Glomerular visceral epithelial cell (primary cell): ENCODE data around the gene TOE1.

ENCODE experiments used
- DNase-seq: peaks from one replicate; pipeline ENCODE4 v3.0.0-alpha.2; 2016; ENCODE audit errors: extremely low spot score

TOE1 gene

GRCh38 chr1:45326627-45327623 lies 13.0 kb upstream of the TOE1 start, which contains the start of gene HPDL:
Gene HPDL, plus strand, starts transcription at chr1:45326895. Its CDS starts 254 bp downstream, at chr1:45327149.
- DNase-seq, result no peak

GRCh38 chr1:45327644-45328515 lies 12.1 kb upstream of the TOE1 start:
- DNase-seq, result no peak

GRCh38 chr1:45328680-45329079 lies 11.3 kb upstream of the TOE1 start:
- DNase-seq, result no peak

DNA sequence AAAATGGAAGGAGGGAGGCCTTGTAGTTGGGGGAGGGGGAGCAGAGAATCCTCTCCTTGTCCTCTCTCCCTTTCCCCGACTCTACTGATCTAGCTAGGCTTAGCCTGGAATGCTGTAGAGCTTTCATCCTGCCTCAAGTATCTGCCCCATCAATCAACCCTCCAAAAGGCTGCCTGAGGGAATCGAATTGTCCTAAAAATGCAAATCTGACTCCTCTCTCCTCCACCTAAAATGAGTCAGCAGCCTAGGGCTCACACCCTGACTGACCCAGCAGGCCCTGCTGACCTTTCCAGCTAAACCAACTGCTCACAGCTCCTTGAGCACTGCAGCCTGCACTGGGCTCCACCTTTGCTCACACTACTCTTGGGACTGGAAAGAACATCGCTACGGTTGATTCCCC lies 10.5 kb upstream of the TOE1 start:
- DNase-seq, result no peak

DNA sequence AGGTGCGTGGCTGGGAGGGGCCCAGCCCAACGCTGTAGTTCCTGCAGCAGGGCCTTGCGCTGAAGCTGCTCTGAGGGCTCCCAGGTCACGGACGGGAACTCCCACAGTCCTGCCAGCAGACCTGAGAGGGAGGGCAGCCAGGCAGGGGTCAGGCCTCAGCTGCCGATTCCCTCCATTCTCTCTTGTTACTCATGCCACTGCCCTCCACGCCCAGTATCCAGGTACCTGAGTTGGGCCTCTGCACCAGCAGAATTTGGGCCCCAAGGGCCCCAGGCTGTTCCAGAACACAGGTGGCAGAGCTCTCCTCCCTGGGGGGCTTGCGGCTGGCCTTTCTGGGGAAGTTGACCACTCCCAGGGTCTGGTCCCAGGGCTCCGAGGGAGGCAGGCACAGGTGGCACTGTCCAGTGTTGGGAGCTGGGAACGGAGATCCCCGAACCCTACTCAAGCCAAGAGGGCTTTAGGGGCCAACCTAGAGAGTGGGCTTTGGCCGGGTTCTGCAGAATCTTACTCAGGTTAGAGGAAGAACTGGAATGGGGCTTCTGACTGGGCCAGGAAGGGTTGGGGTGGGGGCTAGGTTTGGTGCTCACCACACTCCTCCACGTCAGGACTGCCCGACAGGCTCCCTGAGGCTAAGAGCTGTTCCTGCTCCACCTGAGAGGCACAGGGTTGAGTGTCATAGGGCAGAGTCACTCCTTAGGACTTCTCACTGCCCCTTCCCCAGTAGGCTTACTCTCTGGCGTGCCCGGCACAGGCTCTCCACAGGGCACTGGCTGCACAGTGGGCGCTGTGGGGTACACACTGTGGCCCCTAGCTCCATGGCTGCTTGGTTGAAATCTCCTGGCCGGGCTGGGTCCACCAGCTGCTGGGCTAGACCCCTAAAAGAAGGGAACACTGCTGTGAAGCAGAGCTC lies 8.3 kb upstream of the TOE1 start:
- no peak for DNase-seq

GRCh38 chr1:45332346-45332720 lies 7.6 kb upstream of the TOE1 start:
- no peak for DNase-seq

DNA sequence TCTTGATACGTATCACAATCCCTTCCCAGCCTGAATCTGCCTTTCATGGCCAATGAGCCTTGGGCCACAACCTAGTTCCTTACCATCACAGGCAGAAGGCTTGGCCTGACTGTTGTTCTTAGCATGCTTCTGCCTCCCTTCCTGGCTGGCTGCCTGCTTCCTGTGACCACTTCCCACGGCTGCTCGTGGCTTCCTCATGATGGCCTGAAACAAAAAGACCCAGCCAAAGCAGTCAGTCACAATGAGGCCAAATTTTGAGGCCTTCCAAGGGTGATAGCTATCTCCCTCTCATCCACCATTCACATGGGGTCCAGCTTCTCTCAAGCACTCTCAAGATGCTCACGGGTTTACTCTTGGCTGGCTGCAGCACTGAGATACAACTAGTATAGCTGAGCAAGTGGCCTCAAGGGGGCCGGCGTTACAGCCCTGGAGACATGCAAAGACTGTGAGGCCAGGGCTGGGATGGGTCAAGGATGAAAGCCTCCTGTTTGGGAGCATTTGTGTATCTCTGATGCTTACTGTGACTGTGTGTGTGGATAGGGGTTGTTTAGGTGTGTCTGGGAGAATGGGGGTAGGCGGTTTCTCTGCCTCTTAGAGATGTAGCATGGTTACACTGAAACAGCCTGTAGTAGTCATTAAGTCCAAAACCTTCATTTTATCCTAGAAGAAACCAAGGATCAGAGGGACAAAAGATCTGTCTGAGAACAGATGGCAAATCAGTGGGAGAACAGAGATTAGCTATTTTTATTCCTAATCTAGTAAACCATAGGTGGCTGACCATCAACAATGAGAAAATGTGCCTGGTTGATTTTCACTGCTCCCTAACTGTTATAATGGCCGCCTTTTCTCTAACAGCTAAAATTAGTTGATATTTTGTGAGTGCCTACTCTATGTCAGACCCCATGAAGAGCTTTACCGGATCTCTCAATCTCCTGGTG lies 5.4 kb upstream of the TOE1 start:
- no peak for DNase-seq

DNA sequence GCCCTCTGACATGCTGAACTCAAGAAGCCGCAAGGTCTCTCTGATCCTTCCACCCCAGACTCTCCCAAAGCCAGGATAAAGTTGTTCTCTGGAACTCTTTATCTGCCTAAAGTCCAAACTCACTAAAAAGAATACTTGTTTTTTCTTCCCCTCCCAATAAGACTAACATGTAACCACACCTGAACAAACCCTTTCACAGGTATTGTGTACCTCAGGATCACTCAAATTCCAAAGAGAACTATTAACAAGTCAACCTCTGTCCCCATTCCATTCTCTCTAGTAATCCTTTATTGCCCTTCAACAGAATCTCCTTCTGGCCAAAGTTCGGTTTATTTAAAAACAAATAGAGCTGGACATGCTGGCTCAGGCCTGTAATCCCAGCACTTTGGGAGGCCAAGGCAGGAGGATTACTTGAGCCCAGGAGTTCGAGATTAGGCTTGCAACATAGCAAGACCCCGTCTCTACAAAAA lies 4.1 kb upstream of the TOE1 start:
- DNase-seq, result no peak

GRCh38 chr1:45337630-45338325 lies 2.2 kb upstream of the TOE1 start:
- peak; percentile 73 for DNase-seq

GRCh38 chr1:45340816-45341466 lies 971 bp downstream of the TOE1 start:
- DNase-seq, result peak; percentile 18

GRCh38 chr1:45344499-45344898 lies 4.5 kb downstream of the TOE1 start:
- DNase-seq, result no peak

DNA sequence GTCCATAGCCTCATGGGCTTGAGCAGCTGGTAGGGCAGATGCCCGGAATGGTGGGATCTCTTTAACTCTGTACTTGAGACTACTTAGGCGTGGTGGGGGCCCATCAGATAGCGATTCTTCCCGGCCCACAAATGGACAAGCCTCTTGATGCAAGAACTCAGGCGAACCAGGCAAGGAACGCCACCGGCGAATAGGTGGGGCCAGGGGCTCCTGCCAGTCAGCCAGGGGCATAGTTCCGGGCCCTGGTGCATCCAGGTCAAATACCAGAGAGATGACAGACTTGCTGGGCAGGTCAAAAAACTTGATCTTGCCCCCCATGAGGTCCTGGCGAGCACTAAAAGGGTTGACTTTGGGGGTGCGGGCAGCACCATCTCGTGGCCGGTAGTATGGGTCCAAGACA lies 5.0 kb downstream of the TOE1 start:
- no peak for DNase-seq

GRCh38 chr1:45346473-45346872 lies 6.5 kb downstream of the TOE1 start:
- no peak for DNase-seq

GRCh38 chr1:45348020-45348419 lies 8.1 kb downstream of the TOE1 start:
- peak; percentile 38 for DNase-seq

GRCh38 chr1:45348609-45348965 lies 8.6 kb downstream of the TOE1 start:
- no peak for DNase-seq

DNA sequence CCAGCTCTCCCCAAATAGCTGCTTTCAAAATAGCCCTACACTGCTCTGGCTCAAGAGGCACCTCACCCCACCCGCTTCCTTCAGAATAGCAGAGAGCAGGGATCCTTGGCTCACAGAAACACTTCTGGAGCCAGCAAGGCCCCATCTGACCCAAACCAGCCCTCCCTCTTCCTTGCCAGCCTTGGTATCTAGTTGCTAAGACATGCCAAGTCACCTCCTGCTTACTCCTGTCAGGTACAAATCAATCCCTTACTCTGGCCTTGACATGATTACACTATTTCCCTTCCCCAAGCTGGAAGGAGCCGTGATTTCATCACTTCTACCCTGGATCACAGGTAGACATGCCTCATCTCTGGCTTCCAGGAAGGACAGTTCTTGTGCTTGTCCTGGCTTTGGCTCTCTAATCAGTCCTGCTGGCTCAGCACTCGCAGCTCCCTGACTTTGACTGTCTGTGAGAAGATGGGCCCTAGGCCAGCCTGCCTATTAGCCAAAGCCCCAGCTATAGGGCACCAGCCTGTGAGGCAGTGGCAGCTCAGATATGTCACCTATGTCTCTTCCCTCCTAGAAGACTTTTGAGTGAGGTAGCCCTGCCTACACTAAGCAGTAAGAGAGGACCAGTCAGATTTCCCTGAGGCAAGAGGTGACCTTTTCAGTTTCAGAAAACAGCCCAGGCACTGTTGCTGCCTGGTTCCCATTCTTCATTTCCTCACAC lies 9.2 kb downstream of the TOE1 start:
- no peak for DNase-seq

- DNase-seq, result no peak
Observed at GRCh38 chr1:45351508-45351907, 11.5 kb downstream of the TOE1 start.

DNA sequence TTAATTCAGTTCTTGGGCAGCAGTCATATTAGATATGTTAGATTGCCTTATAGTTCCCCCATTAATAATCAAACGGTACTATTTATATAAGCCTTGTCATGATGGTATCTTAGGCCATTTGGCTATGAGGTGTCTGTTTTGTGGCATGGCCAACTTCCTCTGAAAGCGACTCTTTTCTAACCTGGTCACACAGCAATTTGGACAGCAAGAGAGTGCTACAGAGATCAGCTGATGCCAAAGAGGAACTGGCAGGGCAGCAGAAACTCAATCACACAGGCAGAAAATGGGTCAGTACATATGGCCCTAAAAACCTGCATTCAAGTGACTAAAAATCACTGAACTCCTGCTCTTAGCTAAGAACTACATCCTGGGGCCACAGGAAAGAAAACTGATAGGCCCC lies 13.7 kb downstream of the TOE1 start:
- DNase-seq, result no peak

- no peak for DNase-seq
Observed at GRCh38 chr1:45354838-45355237, 14.9 kb downstream of the TOE1 start.
